Stimulated activated CD8-positive, alpha-beta memory T cell treated with anti-CD3 and anti-CD28 coated beads, Interleukin-15, amount 100 ng/mL, for 24 hours (primary cell): Measurements from ENCODE around the gene SNF8.
A peak's percentile ranks its signal among the peaks of the same experiment; 100 is the strongest.

Experiments used
- DNase-seq: peaks from one replicate; pipeline ENCODE4 v3.0.0-alpha.2; 2020; ENCODE audit warnings: low read depth

Gene SNF8

GRCh38 chr17:48929812-48930165 is 14.9 kb downstream of the SNF8 start:
- DNase-seq, result no peak

DNA sequence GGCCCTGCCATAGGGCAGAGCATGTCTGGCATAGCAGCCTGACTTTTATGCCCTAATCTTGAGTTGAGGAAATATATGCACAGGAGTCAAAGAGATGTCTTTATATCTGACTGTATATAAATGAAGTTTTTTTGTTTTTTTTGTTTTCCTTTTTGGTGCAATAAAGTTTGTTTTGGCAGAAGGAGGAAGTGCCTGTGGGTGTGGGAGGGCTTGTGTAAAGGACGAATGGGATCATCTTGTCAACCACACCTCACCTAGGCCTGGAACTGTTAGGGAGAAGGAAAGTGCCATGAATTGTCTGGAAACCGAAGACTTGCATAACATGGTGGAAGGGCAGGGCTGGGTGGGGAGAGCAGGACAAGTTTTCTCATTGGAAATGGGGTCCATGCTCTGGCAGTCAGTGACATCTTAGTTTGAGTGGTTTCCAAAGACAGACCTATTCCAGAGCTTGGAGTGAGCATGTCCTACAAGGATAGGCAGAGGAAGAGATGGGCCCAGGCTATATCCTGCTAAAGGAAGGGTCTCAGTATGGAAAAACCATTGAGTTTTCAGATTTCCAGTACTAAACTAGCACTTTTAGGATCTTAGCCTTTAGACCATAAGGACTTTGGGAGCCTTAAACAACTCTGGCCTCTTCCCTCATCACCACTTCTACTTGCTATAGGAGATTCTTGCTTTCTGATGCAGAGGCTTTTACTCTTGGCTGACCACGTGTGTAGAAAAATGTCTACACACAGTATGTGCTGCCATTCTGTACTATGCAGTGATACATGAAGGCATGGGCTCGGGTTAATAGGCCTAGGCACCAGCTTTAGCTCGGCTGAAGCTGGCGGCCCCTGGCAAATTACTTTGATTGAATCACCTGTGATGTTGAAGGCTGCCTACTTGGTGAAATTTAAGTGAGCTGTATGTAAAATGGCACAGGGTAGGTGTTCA is 15.5 kb downstream of the SNF8 start:
- no peak for DNase-seq

- no peak for DNase-seq
These were observed 16.5 kb downstream of the SNF8 start for GRCh38 chr17:48927978-48928745.

GRCh38 chr17:48925991-48926342 is 18.7 kb downstream of the SNF8 start:
- no peak for DNase-seq

GRCh38 chr17:48925251-48925990 is 19.2 kb downstream of the SNF8 start:
- no peak for DNase-seq

- no peak for DNase-seq
These were observed 29.0 kb downstream of the SNF8 start for GRCh38 chr17:48915459-48916282.

- no peak for DNase-seq
These were observed 32.2 kb downstream of the SNF8 start for GRCh38 chr17:48912476-48912875.

DNA sequence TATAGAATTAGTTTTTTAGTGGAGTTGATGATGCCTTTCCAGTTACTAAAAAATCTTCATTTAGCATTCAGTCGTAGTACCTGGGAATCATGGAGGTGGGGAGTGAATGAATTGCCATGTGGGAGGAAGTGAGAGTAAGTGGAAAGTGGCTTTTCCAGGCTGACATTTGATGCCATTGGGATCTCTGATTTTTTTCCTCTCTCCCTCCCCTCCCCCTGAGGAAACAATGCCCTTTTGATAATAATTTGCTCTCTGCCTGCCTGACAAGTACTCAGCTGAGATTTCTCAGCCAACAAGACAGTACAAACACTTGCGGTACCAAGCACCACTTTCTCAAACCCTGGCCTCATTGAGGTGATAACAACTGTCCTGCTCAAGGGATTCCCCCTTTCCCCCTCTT is 34.3 kb downstream of the SNF8 start:
- no peak for DNase-seq

- DNase-seq, result no peak
These were observed 34.9 kb downstream of the SNF8 start for GRCh38 chr17:48909783-48910182.

DNA sequence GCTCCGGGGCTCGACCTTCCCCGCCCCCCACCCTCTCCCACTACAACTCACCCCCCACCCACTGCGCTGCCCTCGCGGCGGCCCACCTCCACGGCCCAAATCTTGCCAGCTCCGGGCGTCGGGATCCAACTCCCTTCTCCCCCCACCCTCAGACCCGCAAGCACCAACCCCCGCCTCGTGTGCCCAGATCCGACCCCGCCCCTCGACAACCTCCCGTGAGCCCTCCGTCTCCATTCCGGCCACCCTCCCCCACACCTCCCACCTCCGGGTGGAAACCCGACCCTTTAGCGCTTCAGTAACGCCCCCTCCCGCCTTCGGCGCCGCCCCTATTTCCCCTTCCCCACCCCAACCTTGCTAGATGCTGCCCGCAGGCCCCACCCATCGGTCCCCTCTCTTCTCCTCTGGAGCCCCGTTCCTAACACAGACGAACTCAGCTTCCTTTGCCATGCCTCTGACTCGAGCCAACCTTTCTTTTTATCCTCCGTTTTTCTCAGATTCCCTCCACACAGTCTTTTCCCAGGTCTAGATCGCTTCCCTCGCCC is 35.7 kb downstream of the SNF8 start:
- peak; percentile 72 for DNase-seq

- DNase-seq, result peak; percentile 69
These were observed 36.4 kb downstream of the SNF8 start, which contains the start of gene UBE2Z for GRCh38 chr17:48908047-48908843. UBE2Z (plus strand) TSS chr17:48908407; CDS start chr17:48908504, 97 bp downstream.

DNA sequence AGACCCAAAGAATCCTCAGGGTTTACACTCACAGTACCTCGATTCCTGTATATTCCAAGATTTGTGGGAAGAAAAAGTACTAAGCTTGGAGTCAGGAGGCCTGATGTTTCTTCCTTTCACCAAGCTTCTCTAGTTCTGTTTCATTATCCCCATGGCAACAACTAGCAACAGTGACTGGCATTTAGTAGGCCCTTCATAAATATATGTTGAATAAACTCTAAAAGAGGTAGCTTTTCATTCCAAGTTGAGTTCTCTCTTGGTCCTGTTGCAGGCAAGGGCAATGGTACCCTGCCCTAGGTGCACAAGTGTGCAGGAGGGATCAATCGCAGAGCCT is 37.0 kb downstream of the SNF8 start:
- DNase-seq, result no peak

DNA sequence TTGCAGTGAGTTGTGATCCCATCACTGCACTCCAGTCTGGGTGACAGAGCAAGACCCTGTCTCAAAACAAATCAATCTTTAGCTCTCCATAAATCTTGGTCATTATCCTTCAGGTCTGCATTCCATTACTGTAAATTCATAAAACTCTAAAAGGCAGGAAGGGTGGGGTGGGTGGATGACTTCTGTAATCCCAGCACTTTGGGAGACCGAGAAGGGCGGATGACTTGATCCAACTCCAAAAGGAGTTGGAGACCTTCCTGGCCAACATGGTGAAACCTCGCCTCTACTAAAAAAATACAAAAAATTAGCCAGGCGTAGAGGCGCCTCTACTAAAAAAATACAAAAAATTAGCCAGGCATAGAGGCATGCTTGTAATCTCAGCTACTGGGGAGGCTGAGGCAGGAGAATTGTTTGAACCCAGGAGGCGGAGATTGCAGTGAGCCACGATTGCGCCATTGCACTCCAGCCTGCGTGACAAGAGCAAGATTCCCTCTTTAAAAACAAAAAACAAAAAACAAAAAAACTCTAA is 38.6 kb downstream of the SNF8 start:
- no peak for DNase-seq

GRCh38 chr17:48904428-48904827 is 40.2 kb downstream of the SNF8 start:
- DNase-seq, result no peak

DNA sequence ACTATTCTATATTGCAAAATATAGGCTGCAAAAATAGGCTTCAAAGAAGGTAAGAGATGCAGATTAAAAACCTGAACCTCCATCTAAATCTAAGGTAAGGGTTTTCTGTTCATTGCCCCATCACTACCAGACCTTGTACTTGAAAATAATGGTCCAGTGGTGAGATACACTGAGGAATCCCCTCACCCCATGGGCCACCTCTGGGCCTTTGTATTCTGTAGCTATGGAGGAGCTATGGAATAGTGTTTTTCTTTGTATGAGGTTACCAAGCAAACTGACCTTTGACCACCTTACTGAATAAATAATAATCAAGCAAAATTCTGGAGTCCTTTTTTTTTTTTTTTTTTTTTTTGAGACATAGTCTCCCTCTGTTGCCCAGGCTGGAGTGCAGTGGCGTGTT is 41.2 kb downstream of the SNF8 start:
- DNase-seq, result no peak

- no peak for DNase-seq
These were observed 43.4 kb downstream of the SNF8 start for GRCh38 chr17:48901241-48901640.

GRCh38 chr17:48894886-48895285 is 49.8 kb downstream of the SNF8 start:
- no peak for DNase-seq

DNA sequence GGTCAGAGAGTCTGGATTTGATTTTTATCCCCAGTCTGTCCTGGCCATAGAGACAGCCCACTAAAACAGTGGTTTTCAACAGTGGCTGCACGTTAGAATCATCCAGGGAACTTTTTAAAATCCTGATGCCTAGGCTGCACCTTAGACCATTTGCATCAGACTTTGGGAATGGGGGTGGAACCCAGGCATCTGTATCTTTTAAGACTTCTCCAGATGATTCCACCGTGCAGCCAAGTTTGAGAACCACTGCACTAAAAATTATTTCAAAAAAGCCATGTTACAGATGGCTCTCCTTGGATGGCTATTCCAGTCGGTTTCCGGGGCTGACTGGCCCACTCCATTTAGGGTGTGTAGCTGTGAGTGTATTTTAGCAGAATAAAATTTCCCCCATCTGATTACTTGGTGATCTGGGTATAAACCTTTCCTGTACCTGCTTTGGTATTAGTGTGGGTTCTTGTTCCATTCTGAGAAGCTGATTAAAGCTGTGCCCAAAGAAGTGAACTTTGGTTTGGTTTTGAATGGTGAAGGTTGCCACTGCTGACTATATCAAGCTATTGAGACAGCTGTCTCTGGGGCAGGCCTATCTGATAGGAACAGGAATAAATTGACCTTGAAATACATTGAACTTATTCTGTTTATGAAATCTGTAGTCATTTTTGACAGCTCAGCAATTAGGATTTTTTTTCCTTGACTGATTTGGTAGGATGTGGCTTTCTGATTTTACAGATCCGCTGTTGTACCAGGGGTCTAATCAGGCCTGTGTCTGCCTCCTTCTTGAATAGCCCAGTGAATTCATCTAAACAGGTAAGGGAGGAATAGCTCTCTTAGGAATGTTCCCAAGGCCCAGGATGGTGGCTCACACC is 50.8 kb downstream of the SNF8 start:
- DNase-seq, result no peak

DNA sequence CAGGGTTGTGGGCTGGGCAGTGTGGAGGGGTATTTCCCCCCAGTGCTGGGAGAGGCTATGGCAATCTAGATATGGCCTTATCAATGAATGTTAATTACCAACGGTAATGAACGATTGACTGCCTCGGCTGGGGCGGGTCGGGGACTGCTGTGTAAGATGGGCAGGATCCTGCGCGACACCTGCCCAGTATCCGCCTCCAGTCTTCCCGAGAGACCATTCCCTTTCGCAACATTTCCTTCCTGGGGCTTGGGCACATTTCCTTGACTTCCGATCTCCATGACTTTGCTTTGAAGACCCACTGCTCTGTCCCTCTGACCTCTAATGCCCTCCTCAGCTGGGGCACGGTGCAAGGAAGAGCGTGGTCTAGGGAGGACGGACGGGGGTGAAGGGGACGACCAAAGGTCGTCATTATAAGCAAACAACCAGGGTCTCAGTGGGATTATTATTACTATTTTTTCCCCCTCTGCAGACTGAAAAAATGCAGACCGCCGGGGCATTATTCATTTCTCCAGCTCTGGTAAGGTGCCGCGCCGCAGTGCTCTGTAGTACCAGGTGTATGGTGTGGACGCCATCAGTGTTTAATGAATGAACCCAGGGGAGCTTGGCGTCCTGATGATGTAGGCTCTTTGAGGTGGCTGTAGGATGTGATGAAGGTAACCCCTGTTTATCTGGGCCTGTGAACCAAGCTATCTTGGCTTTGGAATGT is 51.5 kb downstream of the SNF8 start:
- no peak for DNase-seq
